NCI-H2171 (cell line): Measurements from ENCODE around the gene SQSTM1.
"Not testable (repeated sequence)": the region's sequence is repeated elsewhere in the genome, so short reads cannot be mapped to it uniquely, and the experiment has no call there.

Experiments
- DNase-seq: peaks from one replicate; lab custom pipeline; 2025; lab: John Stamatoyannopoulos, UW

Gene SQSTM1

DNA sequence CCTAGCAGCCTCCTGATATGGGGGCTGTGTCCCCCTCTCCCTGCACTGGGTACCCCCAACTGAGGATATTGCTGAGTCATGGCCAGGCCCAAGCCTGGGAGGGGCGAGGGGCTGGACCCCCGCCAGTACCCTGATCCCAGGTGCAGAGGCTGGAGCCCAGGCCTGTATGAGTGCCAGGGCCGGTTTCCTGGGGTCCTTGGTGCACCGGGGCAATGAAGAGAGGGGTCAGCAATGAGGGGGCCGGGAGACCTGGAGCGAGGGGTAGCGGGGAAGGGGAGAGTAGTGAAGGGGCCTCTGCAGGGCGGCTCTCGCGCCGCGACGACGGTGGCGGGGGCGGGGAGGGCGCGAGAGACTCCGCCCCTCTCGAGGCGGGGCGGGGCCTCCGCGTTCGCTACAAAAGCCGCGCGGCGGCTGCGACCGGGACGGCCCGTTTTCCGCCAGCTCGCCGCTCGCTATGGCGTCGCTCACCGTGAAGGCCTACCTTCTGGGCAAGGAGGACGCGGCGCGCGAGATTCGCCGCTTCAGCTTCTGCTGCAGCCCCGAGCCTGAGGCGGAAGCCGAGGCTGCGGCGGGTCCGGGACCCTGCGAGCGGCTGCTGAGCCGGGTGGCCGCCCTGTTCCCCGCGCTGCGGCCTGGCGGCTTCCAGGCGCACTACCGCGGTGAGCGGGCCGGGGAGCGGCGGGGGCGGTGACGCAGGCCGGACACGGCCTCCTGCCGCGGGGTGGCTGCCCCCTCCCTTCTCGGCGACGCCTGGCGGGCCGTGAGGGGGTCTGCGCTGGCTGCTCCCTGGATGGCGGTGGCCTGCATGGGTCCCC, at the start of gene SQSTM1:
Gene SQSTM1 (plus strand): TSS at position 423 of the 815 bp plus-strand sequence. CDS start 32 bp downstream, at position 455.
- DNase-seq, result peak; percentile 24

DNA sequence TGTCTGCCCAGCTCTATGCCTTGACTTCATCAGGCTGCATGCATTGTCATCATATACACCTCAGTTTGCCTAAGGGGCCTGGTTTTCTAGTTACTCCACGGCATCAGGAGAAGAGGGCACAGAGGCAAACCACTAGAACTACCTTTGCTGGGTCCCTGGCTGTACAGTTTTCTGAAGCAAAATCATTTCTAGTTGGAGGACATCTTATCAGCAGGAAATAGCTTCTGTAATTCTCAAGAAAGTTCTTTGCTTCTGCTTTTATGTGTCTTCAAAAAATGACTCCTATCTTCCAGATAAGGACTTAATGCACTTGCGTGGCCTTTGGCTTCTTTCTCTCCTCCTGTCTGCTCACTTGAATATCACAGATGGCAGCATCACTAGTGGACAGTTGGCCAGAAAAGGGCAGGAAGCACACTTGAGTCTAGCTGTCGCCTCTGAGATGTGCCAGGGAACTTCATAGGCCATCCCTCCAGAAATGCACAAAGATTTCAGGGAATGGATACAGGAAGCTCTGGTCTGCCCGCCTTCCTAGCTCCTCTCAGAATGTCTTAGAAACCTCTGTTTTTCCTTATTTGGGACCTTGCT, 49.3 kb upstream of the SQSTM1 start:
- no peak for DNase-seq

- no peak for DNase-seq
Measured at GRCh38 chr5:179772351-179772750, 48.4 kb upstream of the SQSTM1 start.

- no peak for DNase-seq
Measured at GRCh38 chr5:179773686-179774040, 47.0 kb upstream of the SQSTM1 start.

DNA sequence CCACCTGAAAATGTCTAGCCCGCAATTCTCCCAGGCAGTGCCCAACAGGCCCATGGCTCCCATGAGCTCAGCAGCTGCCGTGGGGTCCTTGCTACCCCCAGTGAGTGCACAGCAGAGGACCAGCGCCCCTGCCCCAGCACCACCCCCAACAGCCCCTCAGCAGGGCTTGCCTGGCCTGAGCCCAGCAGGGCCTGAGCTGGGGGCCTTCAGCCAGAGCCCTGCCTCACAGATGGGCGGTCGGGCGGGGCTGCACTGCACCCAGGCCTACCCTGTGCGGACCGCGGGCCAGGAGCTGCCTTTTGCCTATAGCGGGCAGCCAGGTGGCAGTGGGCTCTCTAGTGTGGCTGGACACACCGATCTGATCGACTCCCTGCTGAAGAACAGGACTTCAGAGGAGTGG, 46.3 kb upstream of the SQSTM1 start:
- DNase-seq, result no peak

DNA sequence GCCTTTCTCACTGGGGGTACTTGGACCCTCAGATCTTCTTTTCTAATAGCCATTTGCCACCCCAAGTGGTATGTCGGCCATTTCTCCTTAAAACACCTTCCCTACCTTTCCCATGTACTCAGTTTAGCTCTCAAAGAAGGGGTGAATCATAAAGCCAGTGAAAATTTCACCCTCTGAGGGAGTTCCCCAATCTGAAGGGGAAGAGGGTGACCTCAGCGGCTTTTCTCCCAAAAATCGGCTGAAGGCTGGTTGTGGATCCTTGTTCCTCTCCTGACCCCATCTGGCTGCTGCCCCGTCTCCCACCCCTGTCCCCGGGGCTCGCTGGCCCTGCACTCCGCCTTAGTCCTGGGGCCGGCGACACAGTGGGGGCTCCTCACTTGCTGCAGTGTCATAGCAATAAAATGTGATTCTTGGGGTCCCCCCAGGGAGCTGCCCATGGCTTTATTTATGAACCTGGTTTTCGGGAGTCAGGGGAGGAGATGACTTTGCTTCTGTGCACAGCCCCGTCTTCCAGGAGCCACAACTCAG, 44.2 kb upstream of the SQSTM1 start:
- no peak for DNase-seq

DNA sequence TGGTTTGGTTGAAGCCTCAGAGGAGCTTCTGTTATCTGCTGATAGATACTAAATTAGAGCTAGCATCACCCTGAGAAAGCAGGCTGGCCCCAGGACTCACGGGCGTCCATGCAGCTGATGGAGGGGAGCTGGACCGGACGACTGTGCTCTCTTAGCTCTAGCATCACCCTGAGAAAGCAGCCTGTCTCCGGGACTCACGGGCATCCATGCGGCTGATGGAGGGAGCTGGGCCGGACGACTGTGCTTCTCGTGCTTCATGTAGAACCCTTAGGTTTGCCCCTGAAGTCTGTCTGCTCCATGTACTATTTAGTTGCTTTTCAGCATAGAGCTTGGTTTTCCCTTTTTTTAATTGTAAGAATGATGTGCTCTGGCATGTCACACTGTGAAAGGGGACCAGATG, 43.2 kb upstream of the SQSTM1 start:
- DNase-seq, result no peak

GRCh38 chr5:179777909-179778308, 42.8 kb upstream of the SQSTM1 start:
- DNase-seq, result no peak

- no peak for DNase-seq
Measured at GRCh38 chr5:179778591-179778990, 42.1 kb upstream of the SQSTM1 start.

- no peak for DNase-seq
Measured at GRCh38 chr5:179779826-179780225, 40.9 kb upstream of the SQSTM1 start.

DNA sequence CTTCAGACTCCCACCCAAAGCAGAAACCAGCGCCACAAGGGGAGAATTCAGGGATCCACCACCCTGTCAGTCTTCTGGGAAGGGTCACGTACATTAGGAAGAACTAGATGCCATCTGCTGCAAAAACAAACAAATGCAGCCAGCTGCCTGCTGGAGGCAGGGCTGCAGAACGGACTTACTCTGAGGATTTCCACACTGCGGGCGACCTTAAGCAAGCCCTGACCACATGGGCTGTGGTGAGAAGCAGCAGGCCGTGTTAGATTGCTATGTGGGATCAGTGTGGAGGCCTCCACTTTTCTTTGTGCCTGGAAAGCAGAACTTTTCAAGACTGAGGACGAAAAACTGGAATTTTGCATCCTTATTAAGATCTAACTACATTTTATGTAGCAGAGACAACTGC, 40.3 kb upstream of the SQSTM1 start:
- no peak for DNase-seq

- DNase-seq, result no peak
Measured at GRCh38 chr5:179781846-179782245, 38.9 kb upstream of the SQSTM1 start.

- DNase-seq, result no peak
Measured at GRCh38 chr5:179783128-179783527, 37.6 kb upstream of the SQSTM1 start.

GRCh38 chr5:179786861-179787260, 33.8 kb upstream of the SQSTM1 start:
- DNase-seq, result no peak

DNA sequence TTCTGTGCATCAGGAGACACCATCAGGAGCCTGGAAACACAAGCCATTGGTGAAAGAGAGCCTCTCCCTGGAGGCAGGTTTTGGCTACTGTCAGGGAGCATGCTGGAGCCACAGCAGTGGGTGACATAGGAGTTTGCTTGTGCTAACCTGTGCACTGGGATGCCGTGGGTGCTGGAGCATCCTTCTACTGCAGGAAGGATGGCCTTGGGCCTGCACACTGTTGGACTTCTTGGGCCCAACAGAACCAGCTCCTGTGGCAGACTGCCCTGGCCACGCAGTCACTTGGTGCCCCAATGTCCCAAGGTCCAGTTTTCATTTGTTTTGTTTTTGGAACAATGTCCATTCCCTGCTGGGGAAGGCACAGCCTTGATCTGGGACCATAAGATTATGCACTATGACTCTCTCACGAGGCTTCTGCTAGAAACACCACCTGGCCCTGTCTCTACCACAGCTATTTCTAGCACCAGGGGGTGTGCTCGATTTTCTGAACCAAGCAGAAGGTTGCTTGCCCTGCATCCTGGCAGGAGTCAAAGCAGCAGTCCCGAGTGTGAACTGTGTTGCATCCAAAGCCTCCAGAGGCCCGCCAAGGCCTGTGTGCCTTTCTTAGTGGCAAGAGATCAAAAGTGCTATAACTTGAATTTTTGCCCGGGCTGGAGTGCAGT, 32.4 kb upstream of the SQSTM1 start:
- DNase-seq, result no peak

GRCh38 chr5:179789278-179789677, 31.4 kb upstream of the SQSTM1 start:
- not testable (repeated sequence) for DNase-seq

- no peak for DNase-seq
Measured at GRCh38 chr5:179791881-179792611, 28.7 kb upstream of the SQSTM1 start.

GRCh38 chr5:179792612-179793467, 27.9 kb upstream of the SQSTM1 start:
- DNase-seq, result no peak

DNA sequence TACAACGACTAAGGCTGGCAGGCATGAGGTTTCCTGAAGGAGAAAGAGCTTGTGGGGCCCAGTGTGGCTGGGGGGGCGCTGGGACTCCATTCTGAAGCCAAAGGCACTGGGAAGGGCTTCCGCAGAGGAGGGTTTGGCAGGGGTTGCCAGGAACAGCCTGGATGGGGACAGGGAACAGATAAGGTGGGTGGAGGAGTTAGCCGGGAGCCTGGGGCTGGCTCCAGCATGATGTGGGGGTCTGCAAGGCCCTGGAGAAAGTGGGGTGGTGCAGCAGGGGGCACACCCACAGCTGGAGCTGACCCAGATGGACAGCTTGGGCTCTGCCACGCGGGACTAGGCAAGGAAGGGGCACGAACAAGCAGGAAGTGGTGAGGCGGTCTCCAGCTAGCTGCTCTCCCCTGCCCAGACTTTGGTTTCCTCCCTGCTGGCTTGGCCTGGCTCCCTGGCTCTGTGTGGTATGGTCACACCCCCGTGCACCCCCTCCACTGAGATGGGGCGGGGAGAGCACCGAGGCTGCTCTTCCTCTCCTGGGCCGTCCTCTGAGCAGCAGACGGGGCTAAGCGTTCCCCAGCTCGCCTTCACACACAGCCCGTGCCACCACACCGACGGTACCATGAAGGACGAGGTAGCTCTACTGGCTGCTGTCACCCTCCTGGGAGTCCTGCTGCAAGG, 27.1 kb upstream of the SQSTM1 start, which contains the start of gene LTC4S:
Gene LTC4S (plus strand): TSS at position 519 of the 672 bp plus-strand sequence. CDS start 95 bp downstream, at position 614.
- DNase-seq, result no peak

DNA sequence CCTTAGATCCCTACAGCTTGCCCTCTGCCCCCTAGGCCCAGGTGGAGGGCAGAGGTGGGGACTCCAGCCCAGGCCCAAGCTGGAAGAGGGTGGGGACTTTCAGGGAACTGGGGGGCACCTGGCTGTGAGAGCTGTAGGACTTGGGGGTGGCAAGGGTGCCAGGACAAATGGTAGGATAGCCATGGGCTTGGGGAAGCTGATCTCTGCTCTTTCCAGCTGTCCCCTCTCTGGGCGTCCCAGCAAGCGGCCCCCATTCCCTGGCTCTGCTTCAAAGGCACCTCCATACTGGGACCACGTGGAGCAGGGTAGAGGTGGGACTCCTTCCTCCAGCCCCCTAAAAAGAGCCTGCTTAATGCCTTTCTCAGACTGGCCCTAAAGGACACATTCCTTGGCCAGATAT, 26.5 kb upstream of the SQSTM1 start:
- DNase-seq, result no peak

- no peak for DNase-seq
Measured at GRCh38 chr5:179794575-179794974, 26.1 kb upstream of the SQSTM1 start.
